HuH-7 (cell line): ENCODE results near the gene HECW1.
"Not testable (repeated sequence)": the region's sequence is repeated elsewhere in the genome, so short reads cannot be mapped to it uniquely, and the experiment has no call there.

Experiments
- DNase-seq: peaks from one replicate; pipeline ENCODE4 v3.0.0; 2011; ENCODE audit warnings: low spot score

The HECW1 gene

DNA sequence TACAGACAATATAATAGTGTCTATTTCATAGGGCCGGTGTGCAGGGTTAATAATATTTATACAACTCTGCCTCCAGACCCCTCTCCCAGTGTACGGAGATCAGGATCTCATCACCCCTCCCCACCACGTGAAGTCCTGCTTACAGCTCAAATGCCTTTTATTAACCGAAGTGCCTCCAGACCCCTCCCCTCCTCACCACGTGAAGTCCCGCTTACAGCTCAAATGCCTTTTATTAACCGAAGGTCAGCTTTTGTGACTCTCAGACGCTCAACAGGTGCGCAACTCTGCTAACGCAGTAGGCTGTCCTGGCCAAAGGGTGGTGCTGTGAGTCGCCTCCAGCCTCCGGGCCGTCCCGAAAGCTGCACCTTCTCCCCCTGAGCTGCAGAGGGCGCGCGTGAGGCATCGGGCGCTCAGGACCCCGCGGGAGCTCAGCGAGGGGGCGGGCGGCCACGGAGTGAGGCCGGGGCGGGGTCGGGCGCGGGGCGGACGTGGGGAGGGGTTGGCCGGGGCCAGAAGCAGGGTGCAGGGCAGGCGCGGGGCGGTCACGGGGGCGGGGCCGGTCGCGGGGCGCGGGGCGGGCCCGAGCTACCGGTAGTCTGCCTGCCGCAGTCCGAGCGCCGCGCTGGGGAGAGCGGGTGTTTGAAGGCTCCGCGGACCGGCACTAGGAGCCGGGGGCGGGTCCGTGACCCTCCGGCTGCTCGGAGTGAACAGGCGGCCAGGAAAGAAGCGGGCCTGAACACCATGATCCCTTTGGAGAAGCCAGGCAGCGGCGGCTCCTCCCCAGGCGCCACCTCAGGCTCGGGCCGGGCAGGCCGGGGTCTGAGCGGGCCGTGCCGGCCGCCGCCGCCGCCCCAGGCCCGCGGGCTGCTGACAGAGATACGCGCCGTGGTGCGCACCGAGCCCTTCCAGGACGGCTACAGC is 470.3 kb downstream of the HECW1 start, which contains the start of gene STK17A:
TSS of gene STK17A (plus strand) at position 606 of the 921 bp plus-strand sequence. CDS start at position 742, 136 bp downstream.
- peak; percentile 84 for DNase-seq

DNA sequence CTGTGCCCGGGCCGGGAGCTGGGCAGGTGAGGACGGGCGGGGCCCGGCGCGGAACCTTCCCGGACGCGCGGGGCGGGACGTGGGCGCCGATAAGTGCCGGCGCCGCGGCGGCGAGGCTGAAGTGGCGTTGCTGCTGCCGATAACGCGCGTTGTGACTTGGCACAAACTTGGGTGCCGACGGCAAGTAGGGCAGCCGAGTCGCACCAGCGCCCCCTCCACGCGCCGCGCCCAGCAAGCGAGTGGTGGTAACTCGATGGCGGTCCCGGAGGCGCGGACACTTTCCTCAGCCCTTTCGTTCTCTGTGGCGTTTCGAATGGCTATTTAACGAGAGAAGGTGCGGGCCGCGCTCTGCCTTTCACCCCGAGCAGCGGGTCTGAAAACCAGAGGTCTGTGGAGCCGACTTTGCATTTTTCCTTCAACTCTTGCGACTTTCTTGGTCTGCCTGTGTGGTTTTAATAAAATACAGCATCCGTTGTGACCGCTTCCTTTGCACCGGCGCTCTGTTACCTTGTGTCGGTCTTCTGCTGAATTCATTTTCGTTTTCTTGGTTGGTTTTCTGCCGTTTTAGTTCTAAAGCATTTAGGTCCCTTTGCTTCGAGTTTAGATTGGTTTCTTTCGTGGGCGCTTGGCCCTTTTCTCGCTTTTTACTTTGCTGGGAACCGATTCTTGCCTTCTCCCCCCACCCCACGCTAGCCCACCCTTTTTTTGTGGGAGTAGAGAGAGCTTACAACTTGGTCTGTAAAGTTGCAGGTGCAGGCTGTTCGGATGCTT is 471.2 kb downstream of the HECW1 start:
- DNase-seq = peak; percentile 28

DNA sequence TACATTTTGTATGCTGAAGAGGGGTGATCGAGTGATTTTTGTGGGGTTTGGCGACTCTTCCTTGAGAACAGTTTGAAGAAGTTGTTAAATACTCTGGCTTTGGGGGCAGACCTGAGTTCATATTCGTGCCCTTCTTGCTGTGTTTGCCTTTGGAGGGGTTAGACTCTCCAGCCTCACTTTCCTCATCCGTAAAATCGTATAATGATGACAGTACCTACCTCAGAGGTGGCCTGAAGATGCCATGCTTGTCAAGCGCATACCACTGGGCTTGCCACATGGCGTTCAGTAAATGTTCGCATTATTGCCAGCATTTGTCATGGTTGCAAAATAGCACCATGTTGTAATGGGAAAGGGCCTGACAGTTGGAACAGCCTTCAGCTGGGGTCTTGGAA is 471.7 kb downstream of the HECW1 start:
- DNase-seq = peak; percentile 25

DNA sequence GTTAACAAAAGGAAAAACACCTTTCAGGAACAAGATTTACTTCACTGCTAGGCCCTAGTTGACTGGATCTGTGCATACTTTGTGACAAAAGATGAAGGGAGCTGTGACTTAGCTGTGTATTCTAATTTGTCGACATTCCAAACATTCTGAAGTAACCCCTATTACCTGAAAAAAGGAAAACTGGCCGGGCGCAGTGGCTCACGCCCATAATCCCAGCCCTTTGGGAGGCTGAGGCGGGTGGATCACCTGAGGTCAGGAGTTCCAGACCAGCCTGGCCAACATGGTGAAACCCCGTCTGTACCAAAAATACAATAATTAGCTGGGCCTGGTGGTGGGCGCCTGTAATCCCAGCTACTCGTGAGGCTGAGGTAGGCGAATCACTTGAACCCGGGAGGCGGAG is 472.3 kb downstream of the HECW1 start:
- not testable (repeated sequence) for DNase-seq

DNA sequence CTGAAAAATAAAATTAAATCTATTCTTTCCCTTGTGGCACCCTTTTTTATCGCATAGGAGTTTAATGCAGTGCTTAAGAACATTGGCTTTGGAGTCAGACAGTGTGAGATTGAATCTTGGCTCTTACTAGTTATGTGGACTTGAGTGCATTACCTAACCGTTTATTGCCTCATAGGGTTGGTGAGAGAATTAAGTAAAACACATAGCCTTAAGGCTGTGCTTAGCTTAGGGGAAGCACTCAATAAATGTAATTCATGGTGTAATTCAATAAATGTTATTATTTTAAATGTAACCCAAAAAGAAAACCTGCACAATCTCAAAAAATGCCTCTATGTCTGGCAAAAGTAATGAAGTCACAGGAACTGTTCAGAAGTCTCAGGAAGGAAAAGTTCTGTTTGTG is 473.1 kb downstream of the HECW1 start:
- peak; percentile 34 for DNase-seq

DNA sequence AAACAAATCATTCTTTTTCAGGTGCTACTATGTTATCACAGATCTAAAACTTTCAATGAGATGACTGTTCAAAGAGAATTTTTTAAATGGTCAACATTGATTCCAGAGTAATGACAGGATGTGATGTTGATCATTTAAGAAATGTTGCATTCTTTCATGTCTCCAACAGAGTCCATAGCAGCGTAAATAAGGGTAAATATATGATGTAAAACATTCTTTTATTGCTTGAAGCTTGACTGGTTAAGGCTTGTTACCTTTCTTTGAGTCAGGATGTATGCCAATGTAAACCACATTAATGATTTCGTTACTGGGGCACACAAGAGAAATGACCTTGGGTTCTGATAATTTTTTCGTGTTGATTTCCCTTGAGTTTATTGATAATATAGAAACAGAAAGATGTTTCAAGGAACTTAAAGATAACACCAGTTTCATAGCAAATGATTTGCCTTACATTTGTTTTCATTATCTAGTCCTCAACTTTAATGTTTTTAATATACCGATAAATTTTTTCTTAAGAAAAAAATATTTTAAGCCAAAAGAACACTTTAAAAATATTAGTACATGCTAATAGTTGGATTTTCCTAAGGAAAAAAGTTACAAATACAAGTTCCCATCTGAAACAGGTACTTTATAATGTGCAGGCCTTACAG is 473.9 kb downstream of the HECW1 start:
- no peak for DNase-seq

DNA sequence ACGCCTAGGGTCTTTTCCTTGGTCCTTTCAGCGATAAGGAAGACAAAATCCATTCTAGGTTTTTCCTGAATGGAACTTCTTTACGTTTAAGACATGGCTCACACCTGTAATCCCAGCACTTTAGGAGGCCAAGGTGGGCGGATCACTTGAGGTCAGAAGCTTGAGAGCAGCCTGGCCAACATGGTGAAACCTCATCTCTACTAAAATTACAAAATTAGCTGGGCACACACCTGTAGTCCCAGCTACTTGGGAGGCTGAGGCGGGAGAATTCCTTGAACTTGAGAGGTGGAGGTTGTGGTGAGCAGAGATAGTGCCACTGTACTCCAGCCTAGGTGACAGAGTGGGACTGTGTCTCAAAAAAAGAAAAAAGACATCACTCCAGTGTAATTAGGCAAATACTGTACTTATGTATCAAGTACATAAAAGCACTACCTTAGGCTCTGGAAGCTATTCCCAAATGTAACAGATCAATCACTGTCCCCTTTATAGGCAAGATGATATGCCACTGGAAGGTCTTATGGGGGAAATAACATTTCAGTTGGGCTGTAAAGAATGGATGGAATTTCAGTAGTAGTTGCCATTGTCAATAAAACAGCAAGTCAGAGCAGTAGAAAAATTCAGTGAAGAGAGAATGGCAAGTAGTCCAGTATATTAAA is 476.2 kb downstream of the HECW1 start:
- no peak for DNase-seq

DNA sequence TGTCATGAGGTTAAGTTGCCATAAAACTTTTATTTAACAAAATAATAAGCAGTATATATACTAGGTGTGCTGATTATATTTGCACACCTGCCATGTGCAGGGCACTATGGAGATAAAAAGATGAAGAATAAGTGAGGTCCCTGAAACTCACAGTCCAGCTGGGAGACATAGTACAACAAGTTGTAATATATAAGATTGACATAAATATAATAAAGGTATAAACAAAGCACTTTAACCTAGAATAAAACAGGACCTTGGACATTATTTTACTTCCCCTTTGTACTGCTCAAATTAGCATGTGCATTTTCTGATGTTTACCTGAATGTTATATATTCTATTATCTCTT is 476.7 kb downstream of the HECW1 start:
- DNase-seq = no peak

DNA sequence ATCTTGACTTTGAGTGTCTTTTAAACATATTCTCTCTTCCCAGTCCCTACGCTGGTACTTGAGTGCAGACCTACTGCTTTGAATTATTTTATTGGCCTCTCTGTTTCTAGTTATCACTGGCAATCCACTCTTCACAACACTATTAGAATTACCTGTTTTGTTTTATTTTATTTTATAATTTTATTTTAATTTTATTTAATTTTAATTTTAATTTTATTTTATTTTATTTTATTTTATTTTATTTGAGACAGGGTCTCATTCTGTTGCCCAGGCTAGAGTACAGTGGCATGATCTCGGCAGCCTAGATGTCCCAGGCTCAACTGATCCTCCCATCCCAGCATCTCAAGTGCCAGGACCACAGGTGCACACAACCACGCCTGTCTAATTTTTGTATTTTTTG is 477.3 kb downstream of the HECW1 start:
- no peak for DNase-seq

DNA sequence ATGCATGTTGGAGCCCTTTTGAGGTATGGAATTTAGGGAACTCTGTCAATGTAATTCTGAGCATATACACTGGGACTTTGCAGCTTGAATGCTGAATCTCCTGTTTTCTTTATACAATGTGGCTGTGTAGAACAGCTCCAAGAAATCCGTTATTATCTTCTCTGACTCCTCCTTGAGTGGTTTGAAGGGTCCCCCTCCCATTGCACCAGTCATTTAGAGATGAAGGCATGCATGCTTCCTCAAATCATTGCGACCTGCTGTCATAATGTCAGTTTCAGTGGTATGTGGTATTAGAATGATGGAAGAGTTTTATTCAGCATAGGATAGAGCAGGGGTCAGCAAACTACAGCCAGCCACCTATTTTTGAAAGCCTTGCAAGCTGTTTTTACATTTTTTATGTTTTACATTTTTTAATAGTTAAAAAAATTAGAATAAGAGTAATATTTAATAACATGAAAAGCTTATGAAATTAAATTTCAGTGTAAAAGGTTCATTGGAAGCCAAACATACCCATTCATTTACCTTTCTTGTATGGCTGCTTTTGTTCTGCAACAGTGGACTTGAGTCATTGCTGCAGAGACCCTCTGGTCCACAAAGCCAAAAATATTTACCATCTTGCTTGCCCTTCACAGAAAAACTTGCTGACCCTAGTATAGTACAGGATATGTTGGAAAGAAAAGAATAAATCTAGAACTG is 478.6 kb downstream of the HECW1 start:
- no peak for DNase-seq

DNA sequence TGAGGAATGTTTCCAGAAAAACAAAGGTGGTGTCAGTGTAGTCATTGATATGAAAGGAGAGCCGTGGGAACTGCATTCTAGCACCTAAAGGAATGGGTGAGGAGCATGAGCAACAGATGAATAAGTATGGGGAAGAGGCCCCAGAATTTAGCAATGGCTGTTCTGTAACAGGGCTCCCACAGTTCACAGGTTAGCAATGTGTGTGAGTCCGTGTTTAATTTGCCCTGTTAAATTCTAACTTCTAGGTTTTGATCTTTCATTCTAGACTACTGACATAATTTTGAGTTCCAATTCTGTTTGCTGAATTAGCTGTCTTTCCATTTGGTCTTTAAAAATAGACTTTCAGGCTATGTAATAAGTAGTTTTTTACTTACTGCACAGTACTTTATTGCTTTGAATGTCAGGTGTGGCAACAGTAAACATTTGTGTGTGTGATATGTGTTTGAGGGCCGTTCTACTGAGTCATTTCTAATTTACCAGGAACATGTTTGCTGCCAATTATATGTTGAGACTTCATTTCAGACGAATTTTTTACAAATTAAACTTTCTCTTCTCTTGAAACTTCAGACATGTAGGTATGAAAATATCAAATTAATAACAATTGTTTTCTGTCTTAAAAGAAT is 479.2 kb downstream of the HECW1 start:
- no peak for DNase-seq

DNA sequence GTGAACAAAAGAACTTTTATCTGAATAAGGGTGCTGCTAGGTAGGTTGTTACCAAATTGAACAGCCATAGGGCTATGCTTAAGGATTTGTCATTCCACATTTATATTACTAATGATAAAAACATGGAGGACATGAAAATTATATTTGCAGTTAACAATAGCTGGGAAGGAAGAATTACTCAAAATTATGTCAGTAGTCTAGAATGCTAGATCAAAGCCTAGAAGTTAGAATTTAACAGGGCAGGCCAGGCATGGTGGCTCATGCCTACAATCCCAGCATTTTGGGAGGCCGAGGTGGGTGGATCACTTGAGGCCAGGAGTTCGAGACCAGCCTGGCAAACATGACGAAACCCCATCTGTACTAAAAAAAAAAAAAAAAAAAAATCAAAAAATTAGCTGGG is 479.9 kb downstream of the HECW1 start:
- no peak for DNase-seq

DNA sequence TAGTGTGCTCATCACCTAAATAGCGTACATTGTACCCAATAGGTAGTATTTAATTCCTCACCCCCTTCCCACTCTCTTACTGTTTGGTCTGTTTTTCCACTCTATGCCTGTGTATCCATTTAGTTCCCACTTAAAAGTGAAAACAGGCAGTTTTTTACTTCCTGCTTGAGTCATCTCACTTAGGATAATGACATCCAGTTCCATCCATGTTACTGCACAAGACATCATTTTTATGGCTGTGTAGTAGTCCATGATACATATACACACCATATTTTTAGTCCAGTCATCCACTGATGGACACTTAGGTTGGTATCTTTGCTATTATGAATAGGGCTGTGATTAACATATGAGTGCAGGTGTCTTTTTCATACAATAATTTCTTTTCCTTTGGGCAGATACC is 480.6 kb downstream of the HECW1 start:
- DNase-seq = no peak

DNA sequence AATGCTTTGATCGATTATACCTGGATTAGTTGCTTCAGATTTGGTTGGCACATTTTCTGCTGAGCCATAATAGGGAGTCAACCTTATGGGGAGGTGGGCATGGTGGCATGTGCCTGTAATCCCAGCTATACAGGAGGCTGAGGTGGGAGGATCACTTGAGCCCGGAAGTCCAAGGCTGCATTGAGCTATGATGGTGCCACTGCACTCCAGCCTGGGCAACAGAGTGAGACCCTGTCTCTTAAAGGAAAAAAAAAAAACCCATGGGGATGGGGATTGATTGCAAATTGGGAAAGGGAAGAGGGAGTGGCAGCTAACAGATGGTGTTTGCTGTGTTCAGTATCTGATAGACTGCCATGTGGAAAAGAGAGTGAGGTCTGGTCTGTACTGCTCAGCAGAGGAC is 481.6 kb downstream of the HECW1 start:
- no peak for DNase-seq

DNA sequence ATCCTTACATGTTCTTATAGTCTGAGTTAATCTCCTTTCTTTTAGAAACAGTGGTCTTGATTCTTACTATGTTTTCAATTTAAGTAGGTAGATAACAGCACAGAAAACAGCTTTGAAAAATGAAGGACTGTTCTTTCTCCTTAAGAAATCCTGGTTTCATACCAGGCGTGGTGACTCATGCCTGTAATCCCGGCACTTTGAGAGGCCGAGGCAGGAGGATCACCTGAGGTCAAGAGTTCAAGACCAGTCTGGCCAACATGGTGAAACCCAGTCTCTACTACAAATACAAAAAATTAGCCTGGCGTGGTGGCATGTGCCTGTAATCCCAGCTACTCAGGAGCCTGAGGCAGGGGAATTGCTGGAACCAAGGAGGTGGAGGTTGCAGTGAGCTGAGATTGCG is 484.0 kb downstream of the HECW1 start:
- DNase-seq = not testable (repeated sequence)

DNA sequence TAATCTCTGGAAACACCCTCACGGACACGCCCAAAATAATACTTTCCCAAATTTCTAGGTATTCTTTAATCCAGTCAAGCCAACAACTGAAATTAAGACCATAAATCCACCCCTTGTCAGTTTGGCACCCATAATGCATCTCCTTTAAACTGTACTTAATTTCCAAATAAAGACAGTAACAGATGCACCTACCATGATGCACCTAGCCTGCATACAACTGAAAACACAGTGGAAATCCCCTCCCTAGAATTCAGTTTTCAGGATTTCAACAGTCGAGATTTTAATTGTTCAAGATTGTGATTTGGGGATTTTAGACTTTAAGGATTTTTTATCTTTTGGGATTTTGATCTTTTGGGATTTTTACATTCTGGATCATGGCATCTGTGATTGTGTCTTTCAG is 487.6 kb downstream of the HECW1 start:
- no peak for DNase-seq

DNA sequence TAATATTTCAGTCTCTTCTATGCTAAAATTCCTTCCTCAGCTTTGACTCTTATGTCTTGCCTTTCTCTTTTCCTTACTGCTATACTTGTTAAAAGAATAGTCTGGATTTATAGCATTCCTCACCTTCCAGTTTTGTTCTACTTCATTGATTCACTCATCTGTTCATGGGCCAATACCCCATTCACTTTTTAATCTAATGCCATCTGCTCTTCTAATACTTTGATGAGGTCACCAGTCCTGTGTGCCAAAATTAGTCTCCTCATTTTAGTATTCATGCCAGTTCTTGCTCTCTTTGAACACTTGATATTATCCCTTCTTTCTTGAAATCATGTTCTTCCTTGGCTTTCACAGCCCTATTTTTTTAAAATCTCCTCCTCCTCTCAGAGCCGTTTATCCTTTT is 489.8 kb downstream of the HECW1 start:
- no peak for DNase-seq

DNA sequence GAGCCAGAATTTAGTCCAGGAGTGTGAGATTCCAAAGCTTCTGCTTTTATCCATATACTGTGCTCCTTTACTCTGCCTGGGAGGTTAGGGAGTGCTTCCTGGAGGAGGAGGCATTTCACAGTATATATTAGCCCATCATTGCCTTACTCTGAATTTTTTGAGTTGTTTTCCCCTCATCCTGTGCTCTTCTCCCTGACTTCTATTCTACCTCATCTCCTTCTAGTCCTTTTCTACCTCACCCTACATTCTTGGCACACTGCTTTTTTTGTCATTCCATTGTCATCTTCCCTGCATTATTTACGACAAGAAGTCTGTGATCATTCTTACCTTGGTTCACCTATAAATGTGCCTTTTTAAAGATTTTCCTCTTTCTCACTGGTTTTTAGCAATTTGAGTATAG is 491.8 kb downstream of the HECW1 start:
- DNase-seq = no peak

DNA sequence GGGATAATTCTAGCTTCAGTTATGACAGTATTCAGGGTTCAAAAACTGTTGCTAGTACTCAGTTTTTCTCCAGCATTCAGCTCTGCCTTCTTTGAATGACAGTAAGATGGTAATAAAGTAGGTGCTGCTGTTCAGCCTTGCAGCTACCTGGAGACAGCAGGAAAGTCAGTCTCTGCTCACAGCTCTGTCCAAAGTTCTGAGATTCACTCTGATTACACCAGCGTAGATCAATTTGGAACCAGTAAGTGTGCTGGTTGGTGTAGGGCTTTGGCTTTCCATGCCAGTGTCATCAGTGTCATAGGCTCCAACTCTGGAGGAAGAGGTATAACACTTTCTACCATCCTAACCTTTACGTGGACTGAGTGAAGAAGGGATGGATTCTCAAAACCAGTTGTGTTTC is 496.6 kb downstream of the HECW1 start:
- DNase-seq = no peak

DNA sequence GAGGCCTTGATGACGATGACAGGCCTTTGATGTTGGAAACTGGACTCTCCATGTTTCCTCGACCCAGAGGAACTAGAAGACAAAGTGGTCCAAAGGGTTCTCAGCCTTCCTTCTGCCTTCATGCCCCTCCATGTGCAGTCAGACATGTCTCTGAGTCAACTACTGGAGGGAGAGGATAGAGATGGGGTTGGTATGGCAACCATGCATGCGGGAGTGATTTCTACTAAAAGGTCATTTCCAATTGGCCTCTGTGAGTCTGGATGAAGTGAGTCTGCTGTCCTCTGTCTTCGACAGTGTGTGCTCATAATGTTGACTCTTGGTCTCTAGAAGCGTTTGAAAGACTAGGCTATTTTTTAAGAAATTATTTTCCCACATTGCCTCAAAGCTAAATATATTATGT is 499.7 kb downstream of the HECW1 start:
- DNase-seq = no peak
